GM15510 (cell line): ENCODE measurements around the gene KRT76.

ENCODE experiments used
- POLR2A ChIP-seq: IDR thresholded peaks from 3 replicates; pipeline ENCODE4 v1.6.1; 2011; ENCODE audit warnings: borderline replicate concordance; ENCODE audit not compliant: insufficient read length; ENCODE audit errors: extremely low read depth

Gene KRT76

DNA sequence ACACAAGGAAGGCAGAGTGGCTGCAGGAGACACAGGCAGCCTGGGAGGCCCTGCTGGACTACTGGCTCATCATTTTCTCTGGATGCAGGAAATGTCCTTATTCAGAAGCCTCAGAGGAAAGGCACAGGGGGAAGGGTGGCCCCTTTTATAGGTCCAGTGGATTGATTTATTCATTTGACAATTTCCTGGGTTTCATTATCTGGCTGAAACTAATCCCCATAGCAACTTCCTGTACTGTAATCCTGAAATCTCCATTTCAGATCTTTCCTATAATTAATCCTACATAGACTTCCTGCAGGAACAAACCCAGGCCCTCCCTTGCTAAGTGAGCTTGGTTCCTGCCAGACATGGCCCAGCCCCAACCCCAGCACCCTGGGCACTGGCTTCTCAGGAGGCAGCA is 23.0 kb downstream of the KRT76 start:
- TF ChIP-seq POLR2A: no peak

- no peak for TF ChIP-seq POLR2A
Observed at GRCh38 chr12:52753283-52753682, 23.9 kb downstream of the KRT76 start.

GRCh38 chr12:52752516-52752915 is 24.6 kb downstream of the KRT76 start:
- no peak for TF ChIP-seq POLR2A

DNA sequence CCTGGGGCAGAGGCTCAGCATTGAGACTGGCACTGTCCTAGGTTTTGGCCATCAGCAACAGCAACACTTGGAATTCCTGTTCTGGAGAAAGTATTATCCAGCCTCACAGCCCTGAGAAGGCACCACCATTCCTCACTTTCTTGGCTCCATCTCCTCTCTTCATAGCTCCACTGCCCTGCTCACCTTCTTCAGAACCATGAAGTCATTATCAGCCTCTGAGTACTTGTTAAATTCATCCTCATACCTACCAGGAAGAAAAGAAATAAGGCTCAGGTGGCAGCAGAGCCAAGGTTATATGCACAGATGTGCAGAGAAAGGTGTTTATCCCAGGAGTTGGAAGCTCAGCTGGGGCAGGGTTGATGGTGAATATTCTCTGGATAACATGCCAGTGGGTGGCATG is 25.4 kb downstream of the KRT76 start:
- TF ChIP-seq POLR2A: no peak

DNA sequence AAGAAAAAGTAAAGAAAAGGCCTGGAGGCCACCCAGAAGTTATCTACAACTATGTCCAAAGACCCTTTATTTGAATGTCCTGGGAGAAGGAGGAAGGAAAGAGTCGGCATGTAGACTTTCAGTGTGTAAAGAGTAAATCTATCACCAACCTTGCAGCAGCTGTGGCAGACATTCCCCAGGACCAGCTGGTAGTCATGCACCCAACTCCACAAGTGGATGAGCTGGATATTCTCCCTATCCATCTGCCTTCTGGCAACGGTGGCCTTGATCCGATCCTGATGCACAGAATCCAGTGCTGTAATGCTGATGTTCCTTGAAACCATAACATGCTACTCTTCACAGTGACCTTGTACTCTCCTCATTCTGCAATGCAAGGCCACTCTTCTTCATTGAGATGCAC is 27.3 kb downstream of the KRT76 start:
- TF ChIP-seq POLR2A: no peak

DNA sequence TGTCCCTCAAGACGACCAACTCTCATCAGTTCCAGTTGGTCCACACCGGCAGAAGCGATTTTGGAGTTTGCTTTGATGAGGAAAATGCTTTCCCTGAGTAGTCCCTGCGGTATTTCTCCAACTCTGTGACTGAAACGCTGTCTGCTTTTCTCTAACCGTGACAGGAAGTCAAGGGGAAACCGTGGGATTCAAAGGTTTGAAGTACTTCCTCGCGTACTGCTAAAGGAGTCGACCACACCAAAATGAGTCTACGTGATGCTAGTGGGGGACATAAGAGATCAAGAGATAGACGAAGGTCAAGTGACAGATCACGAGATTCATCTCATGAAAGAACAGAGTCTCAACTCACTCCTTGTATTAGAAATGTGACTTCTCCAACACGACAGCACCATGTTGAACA is 28.6 kb downstream of the KRT76 start:
- no peak for TF ChIP-seq POLR2A

GRCh38 chr12:52745554-52745953 is 31.6 kb downstream of the KRT76 start:
- TF ChIP-seq POLR2A: no peak

GRCh38 chr12:52744493-52745156 is 32.5 kb downstream of the KRT76 start:
- TF ChIP-seq POLR2A: no peak

- no peak for TF ChIP-seq POLR2A
Observed at GRCh38 chr12:52742822-52743457, 34.2 kb downstream of the KRT76 start.

DNA sequence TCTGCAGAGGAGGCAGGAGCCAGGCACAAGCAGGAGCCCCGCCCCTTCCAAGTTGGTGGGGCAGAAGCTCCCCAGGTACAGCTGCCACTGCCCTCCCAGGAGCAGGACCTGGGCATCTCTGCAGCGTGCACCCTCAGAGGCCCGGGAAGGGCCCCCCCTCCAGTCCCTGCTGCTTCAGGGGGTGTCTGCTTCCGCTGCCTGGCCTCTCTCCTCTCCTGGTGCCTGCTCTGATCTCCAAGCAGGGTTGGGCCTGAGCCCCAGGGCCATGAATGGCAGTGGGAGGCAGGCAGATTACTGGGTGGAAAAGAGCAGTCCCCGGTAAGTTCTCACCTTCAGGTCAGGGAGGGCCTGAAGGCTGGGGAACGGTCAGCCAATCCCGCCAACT is 35.0 kb downstream of the KRT76 start:
- no peak for TF ChIP-seq POLR2A

- TF ChIP-seq POLR2A: no peak
Observed at GRCh38 chr12:52741375-52742195, 35.6 kb downstream of the KRT76 start.

- no peak for TF ChIP-seq POLR2A
Observed at GRCh38 chr12:52740584-52740983, 36.6 kb downstream of the KRT76 start.

- no peak for TF ChIP-seq POLR2A
Observed at GRCh38 chr12:52739963-52740362, 37.2 kb downstream of the KRT76 start.

DNA sequence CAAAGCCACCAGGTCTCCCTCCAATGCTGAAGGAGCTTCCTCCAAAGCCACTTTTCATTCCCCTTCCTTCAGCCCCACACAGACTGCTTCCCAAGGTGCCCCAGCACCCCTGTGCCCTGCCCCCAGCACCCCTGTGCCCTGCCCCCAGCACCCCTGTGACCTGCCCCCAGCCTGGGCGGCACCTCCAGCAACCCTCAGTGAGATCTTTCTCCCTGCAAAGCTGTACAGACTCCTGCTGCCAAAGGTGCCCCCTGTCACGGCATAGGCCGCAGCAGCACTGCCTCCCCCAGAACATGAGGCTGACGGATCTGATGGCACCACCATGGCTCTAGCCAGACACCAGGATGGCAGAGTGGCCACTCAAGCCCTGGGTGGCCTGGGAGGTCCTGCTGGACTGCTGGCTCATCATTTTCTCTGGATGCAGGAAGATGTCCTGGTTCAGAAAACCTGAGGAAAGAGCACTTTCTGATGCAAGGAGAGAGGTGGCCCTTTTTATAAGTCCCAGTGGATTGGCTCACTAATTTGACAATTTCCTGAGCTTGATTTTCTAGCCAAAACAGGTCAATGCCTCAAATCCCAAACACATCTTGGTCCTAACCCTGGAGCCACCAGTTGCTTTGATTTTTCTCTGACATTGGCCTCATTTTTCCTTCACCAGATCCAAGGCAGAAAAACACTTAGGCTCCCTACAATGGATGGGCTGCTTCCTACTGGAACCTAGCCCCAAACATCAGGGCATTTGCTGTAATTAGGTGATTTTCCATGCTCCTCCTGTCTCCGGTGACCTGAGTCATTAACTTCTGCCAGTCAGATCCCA is 41.1 kb downstream of the KRT76 start:
- no peak for TF ChIP-seq POLR2A

DNA sequence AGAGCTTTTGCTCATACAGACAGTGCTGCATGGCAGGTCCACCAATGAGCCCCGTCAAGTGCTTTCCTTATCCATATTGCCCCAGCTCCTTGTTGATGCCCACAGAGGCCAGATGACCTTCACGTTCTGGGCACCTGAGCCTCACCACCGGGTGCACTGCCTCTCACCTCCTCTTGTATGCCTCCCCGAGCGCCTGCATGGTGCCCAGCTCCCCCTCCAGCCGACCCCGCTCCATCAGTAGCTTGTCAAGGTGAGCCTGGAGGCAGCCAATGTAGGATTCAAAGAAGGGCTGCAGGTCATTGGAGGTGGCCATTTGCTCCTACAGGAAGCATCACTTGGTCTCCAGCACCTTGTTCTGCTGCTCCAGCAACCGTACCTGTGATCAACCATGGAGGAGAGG is 42.0 kb downstream of the KRT76 start:
- TF ChIP-seq POLR2A: no peak

DNA sequence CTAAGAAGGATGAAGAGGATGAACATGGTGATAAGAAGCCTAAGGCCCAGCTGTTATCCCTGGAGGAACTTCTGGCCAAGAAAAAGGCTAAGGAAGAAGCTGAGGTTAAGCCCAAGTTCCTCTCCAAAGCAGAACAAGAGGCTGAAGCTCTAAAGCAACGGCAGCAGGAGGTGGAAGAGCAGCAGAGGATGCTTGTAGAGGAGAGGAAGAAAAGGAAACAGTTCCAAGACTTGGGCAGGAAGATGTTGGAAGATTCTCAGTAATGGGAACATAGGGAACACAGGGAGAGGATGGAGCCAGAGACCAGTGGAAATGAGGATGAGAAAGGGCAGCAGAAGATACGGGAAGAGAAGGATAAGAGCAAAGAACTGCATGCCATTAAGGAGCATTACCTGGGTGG is 46.4 kb downstream of the KRT76 start:
- TF ChIP-seq POLR2A: no peak

DNA sequence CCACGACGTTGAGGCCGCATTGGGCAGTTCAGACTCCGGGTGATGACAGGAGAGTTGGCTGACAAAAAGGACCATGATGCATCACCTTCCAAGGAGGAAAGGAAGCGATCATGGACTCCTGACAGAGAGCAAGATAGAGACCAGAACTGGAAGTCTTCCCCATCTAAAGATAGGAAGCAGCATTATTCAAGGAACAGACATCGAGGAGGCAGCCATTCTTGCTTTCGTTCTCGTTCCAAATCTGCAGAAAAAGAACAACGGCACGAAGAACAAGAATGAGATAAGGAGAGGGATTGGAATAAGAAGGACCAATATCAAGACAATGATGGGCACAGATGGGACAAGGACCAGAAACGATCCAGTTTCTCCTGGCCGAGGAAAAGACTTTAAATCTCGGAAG is 46.8 kb downstream of the KRT76 start:
- TF ChIP-seq POLR2A: no peak
